ENCODE results near the gene SH3BP2. TPM values are rescaled to one million over a fixed set of nuclear protein-coding genes. Genes with fewer than 3 reads are reported as not detected.

The SH3BP2 gene
- total and polyA plus RNA-seq, 10 of the 15 experiments (the other 5 are each of a cell fraction or from before 2014, with no cell fraction given) = 1.1 to 61.8 (median 23.9) TPM

- TF ChIP-seq NFXL1 (IDR thresholded peaks at IDR 0.05; ENCODE audit: borderline replicate concordance) (no peak), RCOR1 (conservative IDR thresholded peaks at IDR 0.05; ENCODE audit: low read depth, low read length) (no peak), ZNF384 (IDR thresholded peaks at IDR 0.05; ENCODE audit: borderline replicate concordance, low read depth, low read length) (no peak), RFX5 (IDR thresholded peaks at IDR 0.05; ENCODE audit: low read depth, low read length) (no peak), ATF3 (IDR thresholded peaks at IDR 0.05; ENCODE audit: borderline replicate concordance, extremely low read depth, low read depth, low read length) (no peak), RAD21 (IDR thresholded peaks at IDR 0.05; ENCODE audit: insufficient read depth, low read depth, low read length) (no peak)
Observed at GRCh38 chr4:2765832-2766526, 26.9 kb upstream of the SH3BP2 start (continued).

- ChIA-PET CTCF (interaction anchor here (1.1 kb wide), 1 partner anchor 86 kb away, joined by 4 read pairs; no protein-coding TSS in a partner anchor), SMC1A (ENCODE audit: uncharacterized antibody, unreplicated experiment) (interaction anchor here (1.0 to 1.7 kb wide), 2 partner anchors 143 to 187 kb away, joined by 4 read pairs; no protein-coding TSS in a partner anchor), RAD21 (ENCODE audit: unreplicated experiment) (interaction anchor here (1.9 kb wide), 1 partner anchor 19 kb away, joined by 7 read pairs; no protein-coding TSS in a partner anchor), POLR2A (interaction anchor here (0.5 to 1.2 kb wide), 3 partner anchors 11 to 160 kb away, joined by 3 to 4 read pairs (median 3); partner anchors contain the start of gene TNIP2)
- TF ChIP-seq SMARCA5 (IDR thresholded peaks at IDR 0.05) (no peak), ZNF24 (IDR thresholded peaks at IDR 0.05) (peak; percentile 57; the same call in 1 of the 2 replicates)
- peaks cover 22% of the 10 kb centered on the region for H3K4me1 ChIP-seq (ENCODE audit: control insufficient read depth, insufficient read depth, low read length)
- intact Hi-C loops (cut with micrococcal nuclease; ENCODE audit: unreplicated experiment) = loop anchor here (10.0 kb wide), 1 partner anchor 278 kb away; no protein-coding TSS in a partner anchor
- no peak for ATAC-seq
- in situ Hi-C loops (cut with MboI) = loop anchor here (25.0 kb wide), 1 partner anchor 170 kb away; no protein-coding TSS in a partner anchor
- H3K27me3 ChIP-seq (replicated peaks in 1 of 2; ENCODE audit: control insufficient read depth in 2 of 2, insufficient read depth in 2 of 2, low read length in 1 of 2) = no peaks in the 10 kb centered on the region
- FAIRE-seq = no peak
- H3K9me3 ChIP-seq (replicated peaks; ENCODE audit: control insufficient read depth, insufficient read depth, low read length) = no peaks in the 10 kb centered on the region
- H3K79me2 ChIP-seq (ENCODE audit: control insufficient read depth, insufficient read depth, low read length) = no peaks in the 10 kb centered on the region
- H3K9ac ChIP-seq (ENCODE audit: control insufficient read depth, insufficient read depth, low read length) = no peak overlapping the region
- no peak overlapping the region for H3K4me3 ChIP-seq
- 75% methylated on average over 4 of the region's 5 CpGs for WGBS (ENCODE audit: insufficient coverage, insufficient replicate concordance, low lambda C conversion rate, missing lambda C conversion rate)
- H3K36me3 ChIP-seq (ENCODE audit: control insufficient read depth in 2 of 2, insufficient read depth in 2 of 2, low read length in 1 of 2) = no peaks in the 10 kb centered on the region
- no peaks in the 10 kb centered on the region for H4K20me1 ChIP-seq (ENCODE audit: control insufficient read depth, insufficient read depth)
- H3K27ac ChIP-seq (ENCODE audit: control insufficient read depth, insufficient read depth) = no peak overlapping the region
- no TSS peak for BruUV-seq (replicated peaks)
- no peak overlapping the region for H3K4me2 ChIP-seq (ENCODE audit: control insufficient read depth, insufficient read depth)
- DNase-seq (ENCODE audit: low read depth, low spot score) = no peak
- H2AFZ ChIP-seq (ENCODE audit: control insufficient read depth, low read depth, low read length) = no peak overlapping the region
Observed at GRCh38 chr4:2767046-2767704, 25.7 kb upstream of the SH3BP2 start.
